OCI-LY7 (cell line): Measurements from ENCODE around the gene F11.

Source experiments
- CTCF ChIP-seq: fragments of 200-600 bp; sonication (generic); conservative IDR thresholded peaks from 2 replicates; pipeline ENCODE4 v1.5.1; 2014; ENCODE audit warnings: mild to moderate bottlenecking, antibody characterized with exemption, low read length, moderate library complexity, mixed read lengths
- EZH2phosphoT487 ChIP-seq: fragments of 200-600 bp; sonication (generic); IDR thresholded peaks from 2 replicates; pipeline ENCODE4 v1.6.1; 2018; ENCODE audit warnings: low read depth, borderline replicate concordance, mild to moderate bottlenecking, mixed run types, antibody characterized with exemption, low read length, moderate library complexity, mixed read lengths

- no peak for TF ChIP-seq CTCF
- no peak for TF ChIP-seq EZH2phosphoT487
Observed at GRCh38 chr4:186307497-186307896, 41.5 kb downstream of the F11 start.
